ENCODE results near the gene PIM3.
A peak's percentile ranks its signal among the peaks of the same experiment; 100 is the strongest.

The PIM3 gene

GRCh38 chr22:49956914-49957825 lies 3.4 kb upstream of the PIM3 start:
- DNase-seq = no peak

GRCh38 chr22:49957826-49958365 lies 2.7 kb upstream of the PIM3 start:
- no peak for DNase-seq

- no peak for DNase-seq
Observed at GRCh38 chr22:49958366-49958921, 2.1 kb upstream of the PIM3 start.

- no peak for DNase-seq
Observed at GRCh38 chr22:49958931-49959781, 1.4 kb upstream of the PIM3 start.

GRCh38 chr22:49959782-49960158 lies 802 bp upstream of the PIM3 start:
- no peak for DNase-seq

- DNase-seq = no peak
Observed at GRCh38 chr22:49961005-49961600, 531 bp downstream of the PIM3 start.

GRCh38 chr22:49961601-49962011 lies 1.0 kb downstream of the PIM3 start:
- no peak for DNase-seq

- DNase-seq = peak; percentile 34
Observed at GRCh38 chr22:49962012-49962750, 1.6 kb downstream of the PIM3 start.

GRCh38 chr22:49962751-49963646 lies 2.4 kb downstream of the PIM3 start:
- no peak for DNase-seq

GRCh38 chr22:49963647-49964026 lies 3.1 kb downstream of the PIM3 start:
- no peak for DNase-seq

GRCh38 chr22:49964136-49965090 lies 3.8 kb downstream of the PIM3 start:
- no peak for DNase-seq

- DNase-seq = no peak
Observed at GRCh38 chr22:49965091-49966040, 4.8 kb downstream of the PIM3 start.

- no peak for DNase-seq
Observed at GRCh38 chr22:49966041-49966773, 5.6 kb downstream of the PIM3 start.

GRCh38 chr22:49966774-49967705 lies 6.5 kb downstream of the PIM3 start:
- DNase-seq = no peak

- DNase-seq = no peak
Observed at GRCh38 chr22:49967706-49968208, 7.2 kb downstream of the PIM3 start.

GRCh38 chr22:49968313-49968830 lies 7.8 kb downstream of the PIM3 start:
- no peak for DNase-seq

Measured in GDM1 (cell line).